ENCODE results near the gene METTL8. TPM values are rescaled to one million over a fixed set of nuclear protein-coding genes. Genes with fewer than 3 reads are reported as not detected.

Gene METTL8
- total RNA-seq, 1 experiment from 2014 or later = 34.4 TPM

GRCh38 chr2:171267855-171268629 is 165.7 kb downstream of the METTL8 start:
- intact Hi-C loops (cut with micrococcal nuclease) = no loop called here
- ChIA-PET POLR2A (no interaction called here), CTCF (no interaction called here), RAD21 (ENCODE audit: low non-redundant PET in 1 of 2, low total read pairs in 2 of 2, uncharacterized antibody in 2 of 2, unreplicated experiment in 2 of 2) (no interaction called here)
- Histone ChIP-seq H3K9ac (ENCODE audit: low read length) (no peak overlapping the region), H2AFZ (ENCODE audit: low read depth, low read length, poor library complexity, severe bottlenecking) (no peak overlapping the region), H4K20me1 (ENCODE audit: insufficient read depth) (no peaks in the 10 kb centered on the region), H3K4me2 (ENCODE audit: low read length) (no peak overlapping the region), H3K36me3 (ENCODE audit: control insufficient read depth in 1 of 2, insufficient read depth in 2 of 2, low read length in 2 of 2) (no peaks in the 10 kb centered on the region), H3K9me3 (ENCODE audit: control insufficient read depth in 1 of 2, insufficient read depth in 1 of 2, low read depth in 1 of 2, low read length in 2 of 2) (no peaks in the 10 kb centered on the region), H3K27me3 (ENCODE audit: insufficient read depth, low read length) (no peaks in the 10 kb centered on the region), H3K4me3 (replicated peaks in 1 of 2; ENCODE audit: low read depth in 1 of 2, low read length in 2 of 2) (no peak overlapping the region), H3K4me1 (ENCODE audit: control insufficient read depth in 1 of 2, insufficient read depth in 2 of 2, low read length in 2 of 2) (peaks cover 15 to 21% of the 10 kb centered on the region in 2 experiments), H3K79me2 (ENCODE audit: insufficient read depth, low read length) (no peaks in the 10 kb centered on the region), H3K27ac (ENCODE audit: low read depth, low read length) (no peak overlapping the region), H3K9me2 (ENCODE audit: insufficient read depth) (no peaks in the 10 kb centered on the region)
- no peak for ATAC-seq
- no peak for TF ChIP-seq YY1 (IDR thresholded peaks at IDR 0.05; ENCODE audit: extremely low read depth, insufficient replicate concordance, low read depth, low read length)
- TF ChIP-seq MAX (IDR thresholded peaks at IDR 0.05) = no peak
- no peak for TF ChIP-seq EZH2 (IDR thresholded peaks at IDR 0.05)
- no peak for TF ChIP-seq FOSL1 (IDR thresholded peaks at IDR 0.05; ENCODE audit: low read depth)
- TF ChIP-seq CEBPB (IDR thresholded peaks at IDR 0.05; ENCODE audit: low read depth) = no peak
- no peak for TF ChIP-seq ZNF274 (IDR thresholded peaks at IDR 0.05; ENCODE audit: low read depth, low read length)
- TF ChIP-seq, protein P1, sequence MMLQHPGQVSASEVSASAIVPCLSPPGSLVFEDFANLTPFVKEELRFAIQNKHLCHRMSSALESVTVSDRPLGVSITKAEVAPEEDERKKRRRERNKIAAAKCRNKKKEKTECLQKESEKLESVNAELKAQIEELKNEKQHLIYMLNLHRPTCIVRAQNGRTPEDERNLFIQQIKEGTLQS (IDR thresholded peaks at IDR 0.05) = no peak
- TF ChIP-seq TCF7L2 (IDR thresholded peaks at IDR 0.05; ENCODE audit: borderline replicate concordance, extremely low read depth, insufficient read depth, insufficient read length) = no peak
- TF ChIP-seq, protein P2, sequence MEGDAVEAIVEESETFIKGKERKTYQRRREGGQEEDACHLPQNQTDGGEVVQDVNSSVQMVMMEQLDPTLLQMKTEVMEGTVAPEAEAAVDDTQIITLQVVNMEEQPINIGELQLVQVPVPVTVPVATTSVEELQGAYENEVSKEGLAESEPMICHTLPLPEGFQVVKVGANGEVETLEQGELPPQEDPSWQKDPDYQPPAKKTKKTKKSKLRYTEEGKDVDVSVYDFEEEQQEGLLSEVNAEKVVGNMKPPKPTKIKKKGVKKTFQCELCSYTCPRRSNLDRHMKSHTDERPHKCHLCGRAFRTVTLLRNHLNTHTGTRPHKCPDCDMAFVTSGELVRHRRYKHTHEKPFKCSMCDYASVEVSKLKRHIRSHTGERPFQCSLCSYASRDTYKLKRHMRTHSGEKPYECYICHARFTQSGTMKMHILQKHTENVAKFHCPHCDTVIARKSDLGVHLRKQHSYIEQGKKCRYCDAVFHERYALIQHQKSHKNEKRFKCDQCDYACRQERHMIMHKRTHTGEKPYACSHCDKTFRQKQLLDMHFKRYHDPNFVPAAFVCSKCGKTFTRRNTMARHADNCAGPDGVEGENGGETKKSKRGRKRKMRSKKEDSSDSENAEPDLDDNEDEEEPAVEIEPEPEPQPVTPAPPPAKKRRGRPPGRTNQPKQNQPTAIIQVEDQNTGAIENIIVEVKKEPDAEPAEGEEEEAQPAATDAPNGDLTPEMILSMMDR (IDR thresholded peaks at IDR 0.05 in 2 of 3, conservative IDR thresholded peaks at IDR 0.05 in 1 of 3; ENCODE audit: borderline replicate concordance in 1 of 3, insufficient read depth in 1 of 3, low read depth in 2 of 3, low read length in 2 of 3) = no peak
- no peak for TF ChIP-seq EZH2phosphoT487 (IDR thresholded peaks at IDR 0.05; ENCODE audit: borderline replicate concordance)
- TF ChIP-seq, protein P3, sequence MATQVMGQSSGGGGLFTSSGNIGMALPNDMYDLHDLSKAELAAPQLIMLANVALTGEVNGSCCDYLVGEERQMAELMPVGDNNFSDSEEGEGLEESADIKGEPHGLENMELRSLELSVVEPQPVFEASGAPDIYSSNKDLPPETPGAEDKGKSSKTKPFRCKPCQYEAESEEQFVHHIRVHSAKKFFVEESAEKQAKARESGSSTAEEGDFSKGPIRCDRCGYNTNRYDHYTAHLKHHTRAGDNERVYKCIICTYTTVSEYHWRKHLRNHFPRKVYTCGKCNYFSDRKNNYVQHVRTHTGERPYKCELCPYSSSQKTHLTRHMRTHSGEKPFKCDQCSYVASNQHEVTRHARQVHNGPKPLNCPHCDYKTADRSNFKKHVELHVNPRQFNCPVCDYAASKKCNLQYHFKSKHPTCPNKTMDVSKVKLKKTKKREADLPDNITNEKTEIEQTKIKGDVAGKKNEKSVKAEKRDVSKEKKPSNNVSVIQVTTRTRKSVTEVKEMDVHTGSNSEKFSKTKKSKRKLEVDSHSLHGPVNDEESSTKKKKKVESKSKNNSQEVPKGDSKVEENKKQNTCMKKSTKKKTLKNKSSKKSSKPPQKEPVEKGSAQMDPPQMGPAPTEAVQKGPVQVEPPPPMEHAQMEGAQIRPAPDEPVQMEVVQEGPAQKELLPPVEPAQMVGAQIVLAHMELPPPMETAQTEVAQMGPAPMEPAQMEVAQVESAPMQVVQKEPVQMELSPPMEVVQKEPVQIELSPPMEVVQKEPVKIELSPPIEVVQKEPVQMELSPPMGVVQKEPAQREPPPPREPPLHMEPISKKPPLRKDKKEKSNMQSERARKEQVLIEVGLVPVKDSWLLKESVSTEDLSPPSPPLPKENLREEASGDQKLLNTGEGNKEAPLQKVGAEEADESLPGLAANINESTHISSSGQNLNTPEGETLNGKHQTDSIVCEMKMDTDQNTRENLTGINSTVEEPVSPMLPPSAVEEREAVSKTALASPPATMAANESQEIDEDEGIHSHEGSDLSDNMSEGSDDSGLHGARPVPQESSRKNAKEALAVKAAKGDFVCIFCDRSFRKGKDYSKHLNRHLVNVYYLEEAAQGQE (IDR thresholded peaks at IDR 0.05; ENCODE audit: low read depth) = no peak
- no peak for DNase-seq (ENCODE audit: low read depth, low spot score)
- BruUV-seq (replicated peaks) = no TSS peak

Measured in HCT116 (cell line).